ENCODE measurements around the gene ZNF335.

ZNF335 gene

GRCh38 chr20:45924391-45925261, 47.4 kb downstream of the ZNF335 start:
- TF ChIP-seq SP1 (IDR thresholded peaks at IDR 0.05) (no peak), CTBP1 (IDR thresholded peaks at IDR 0.05; ENCODE audit: borderline replicate concordance) (no peak), BHLHE40 (IDR thresholded peaks at IDR 0.05; ENCODE audit: borderline replicate concordance) (no peak), L3MBTL2 (conservative IDR thresholded peaks at IDR 0.05) (no peak), LEF1 (IDR thresholded peaks at IDR 0.05; ENCODE audit: borderline replicate concordance) (no peak), FOXK2 (IDR thresholded peaks at IDR 0.05) (no peak), ELF4 (IDR thresholded peaks at IDR 0.05) (no peak), SUZ12 (IDR thresholded peaks at IDR 0.05) (no peak), HDGF (IDR thresholded peaks at IDR 0.05; ENCODE audit: borderline replicate concordance) (no peak), ZNF384 (IDR thresholded peaks at IDR 0.05) (no peak), FOXA1 (IDR thresholded peaks at IDR 0.05) (no peak), ARNT (IDR thresholded peaks at IDR 0.05) (no peak), NFRKB (IDR thresholded peaks at IDR 0.05) (no peak), TARDBP (IDR thresholded peaks at IDR 0.05) (no peak), PKNOX1 (IDR thresholded peaks at IDR 0.05) (no peak)
- CTCF ChIA-PET: interaction anchor here (0.6 kb wide), 1 partner anchor 201 kb away, joined by 4 read pairs; no protein-coding TSS in a partner anchor
- DNase-seq (ENCODE audit: extremely low spot score): no peak
- POLR2A ChIA-PET: interaction anchor here (0.7 to 3.2 kb wide), 2 partner anchors 9 to 14 kb away, joined by 3 to 25 read pairs; partner anchors contain the start of gene PCIF1

GRCh38 chr20:45921337-45922189, 50.4 kb downstream of the ZNF335 start:
- TF ChIP-seq ELF4 (IDR thresholded peaks at IDR 0.05): no peak
- peak; percentile 23; the same call in 1 of the 2 replicates for TF ChIP-seq PKNOX1 (IDR thresholded peaks at IDR 0.05)
- DNase-seq (ENCODE audit: extremely low spot score): no peak
- ChIA-PET CTCF (interaction anchor here (0.8 kb wide), 1 partner anchor 13 kb away, joined by 3 read pairs; the partner anchor contains the start of gene PCIF1), POLR2A (interaction anchor here (1.0 to 2.8 kb wide), 3 partner anchors 12 to 13 kb away, joined by 3 to 19 read pairs (median 7); partner anchors contain the start of gene PCIF1)

- no peak for DNase-seq (ENCODE audit: extremely low spot score)
- CTCF ChIA-PET: no interaction called here
- POLR2A ChIA-PET: interaction anchor here (2.8 kb wide), 1 partner anchor 13 kb away, joined by 19 read pairs; the partner anchor contains the start of gene PCIF1
- TF ChIP-seq TARDBP (IDR thresholded peaks at IDR 0.05) (no peak), FOXM1 (IDR thresholded peaks at IDR 0.05; ENCODE audit: borderline replicate concordance) (no peak), FOXA1 (IDR thresholded peaks at IDR 0.05) (no peak), HDGF (IDR thresholded peaks at IDR 0.05; ENCODE audit: borderline replicate concordance) (no peak), SP1 (IDR thresholded peaks at IDR 0.05) (no peak), ZNF384 (IDR thresholded peaks at IDR 0.05) (no peak), L3MBTL2 (conservative IDR thresholded peaks at IDR 0.05) (no peak), FOXK2 (IDR thresholded peaks at IDR 0.05) (no peak), ARNT (IDR thresholded peaks at IDR 0.05) (no peak), BHLHE40 (IDR thresholded peaks at IDR 0.05; ENCODE audit: borderline replicate concordance) (no peak), PKNOX1 (IDR thresholded peaks at IDR 0.05) (no peak), SUZ12 (IDR thresholded peaks at IDR 0.05) (no peak)
Observed at GRCh38 chr20:45920462-45921336, 51.3 kb downstream of the ZNF335 start.

GRCh38 chr20:45919542-45920399, 52.2 kb downstream of the ZNF335 start:
- POLR2A ChIA-PET: interaction anchor here (0.7 to 2.8 kb wide), 4 partner anchors 9 to 80 kb away, joined by 3 to 19 read pairs (median 4); partner anchors contain the start of gene PCIF1
- CTCF ChIA-PET: no interaction called here
- no peak for DNase-seq (ENCODE audit: extremely low spot score)
- TF ChIP-seq SP1 (IDR thresholded peaks at IDR 0.05): no peak

All from HEK293T (cell line).